CD4-positive, alpha-beta T cell treated with Interleukin-6 at 100 ng/mL for 8 hours (primary cell): ENCODE measurements around the gene MASP1.
"Not testable (repeated sequence)": the region's sequence is repeated elsewhere in the genome, so short reads cannot be mapped to it uniquely, and the experiment has no call there.

Experiments
- DNase-seq: peaks from one replicate; pipeline ENCODE4 v3.0.0-alpha.2; 2020; ENCODE audit warnings: mixed read lengths, low spot score

MASP1 gene

DNA sequence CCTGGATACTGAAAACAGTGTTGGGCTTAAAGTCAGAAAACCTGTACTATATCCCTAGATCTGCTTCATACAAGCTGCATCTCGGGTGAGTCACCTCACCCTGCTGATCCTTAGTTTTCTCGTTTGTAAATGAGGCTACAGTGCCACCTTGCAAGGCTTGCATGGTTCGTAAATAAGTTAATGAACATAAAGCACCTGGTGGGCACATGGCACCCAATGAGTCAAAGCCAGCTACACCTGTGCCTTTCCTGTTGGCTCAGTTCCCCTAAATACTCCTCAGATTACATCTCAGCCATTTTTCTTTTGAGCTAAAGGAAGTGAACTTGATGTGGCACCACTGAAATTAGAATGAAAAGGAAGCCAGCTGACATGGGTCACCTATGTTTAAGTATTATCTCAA, 67.7 kb downstream of the MASP1 start:
- no peak for DNase-seq

- no peak for DNase-seq
Measured at GRCh38 chr3:187222801-187223200, 68.7 kb downstream of the MASP1 start.

DNA sequence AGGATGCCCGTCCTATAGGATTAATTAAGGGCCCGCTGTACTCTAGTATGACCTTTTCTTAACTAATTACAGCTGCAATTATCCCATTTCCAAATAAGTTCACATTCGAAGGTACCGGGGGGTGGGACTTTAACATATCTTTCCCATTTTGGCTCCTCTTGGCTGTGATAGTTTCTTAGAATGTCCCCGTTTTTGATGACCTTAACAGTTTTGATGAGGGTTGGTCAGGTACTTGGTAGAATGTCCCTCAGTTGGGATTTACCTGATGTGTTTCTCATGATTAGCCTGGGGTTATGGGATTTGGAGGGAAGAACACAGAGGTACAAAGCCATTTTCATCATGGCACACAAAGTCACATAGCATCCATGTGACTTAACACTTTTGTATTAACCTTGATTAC, 76.1 kb downstream of the MASP1 start:
- DNase-seq, result no peak

- no peak for DNase-seq
Measured at GRCh38 chr3:187213616-187214015, 77.9 kb downstream of the MASP1 start.

GRCh38 chr3:187212705-187213104, 78.8 kb downstream of the MASP1 start:
- no peak for DNase-seq

GRCh38 chr3:187212196-187212545, 79.4 kb downstream of the MASP1 start:
- no peak for DNase-seq

- DNase-seq, result no peak
Measured at GRCh38 chr3:187211532-187212195, 79.9 kb downstream of the MASP1 start.

- DNase-seq, result no peak
Measured at GRCh38 chr3:187210545-187211327, 80.8 kb downstream of the MASP1 start.

GRCh38 chr3:187210091-187210490, 81.4 kb downstream of the MASP1 start:
- no peak for DNase-seq

GRCh38 chr3:187209491-187209890, 82.0 kb downstream of the MASP1 start:
- no peak for DNase-seq

GRCh38 chr3:187208159-187208558, 83.4 kb downstream of the MASP1 start:
- no peak for DNase-seq

GRCh38 chr3:187207624-187208023, 83.9 kb downstream of the MASP1 start:
- no peak for DNase-seq

GRCh38 chr3:187207062-187207461, 84.5 kb downstream of the MASP1 start:
- DNase-seq, result no peak

GRCh38 chr3:187205683-187206082, 85.9 kb downstream of the MASP1 start:
- no peak for DNase-seq

GRCh38 chr3:187199463-187200050, 92.0 kb downstream of the MASP1 start:
- DNase-seq, result not testable (repeated sequence)

- no peak for DNase-seq
Measured at GRCh38 chr3:187198490-187198889, 93.0 kb downstream of the MASP1 start.

DNA sequence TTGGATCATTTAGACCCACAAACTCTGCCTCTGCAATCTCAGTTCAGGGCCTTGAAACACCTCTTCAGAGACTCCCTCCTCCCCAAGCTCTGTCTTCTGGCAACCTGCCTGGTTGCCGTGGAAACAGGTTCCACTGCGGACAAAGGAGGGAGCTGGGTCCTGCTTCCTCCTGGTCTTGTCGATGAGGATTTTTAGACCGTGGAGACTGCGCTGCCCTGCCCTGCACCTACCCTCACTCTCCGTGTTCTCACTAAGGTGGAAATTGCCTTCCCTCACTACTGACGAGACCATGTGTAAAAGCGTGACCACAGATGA, 94.2 kb downstream of the MASP1 start, which contains the start of gene RTP1:
TSS of gene RTP1 (plus strand) at position 152 of the 315 bp plus-strand sequence. CDS start at position 182, 30 bp downstream.
- no peak for DNase-seq

DNA sequence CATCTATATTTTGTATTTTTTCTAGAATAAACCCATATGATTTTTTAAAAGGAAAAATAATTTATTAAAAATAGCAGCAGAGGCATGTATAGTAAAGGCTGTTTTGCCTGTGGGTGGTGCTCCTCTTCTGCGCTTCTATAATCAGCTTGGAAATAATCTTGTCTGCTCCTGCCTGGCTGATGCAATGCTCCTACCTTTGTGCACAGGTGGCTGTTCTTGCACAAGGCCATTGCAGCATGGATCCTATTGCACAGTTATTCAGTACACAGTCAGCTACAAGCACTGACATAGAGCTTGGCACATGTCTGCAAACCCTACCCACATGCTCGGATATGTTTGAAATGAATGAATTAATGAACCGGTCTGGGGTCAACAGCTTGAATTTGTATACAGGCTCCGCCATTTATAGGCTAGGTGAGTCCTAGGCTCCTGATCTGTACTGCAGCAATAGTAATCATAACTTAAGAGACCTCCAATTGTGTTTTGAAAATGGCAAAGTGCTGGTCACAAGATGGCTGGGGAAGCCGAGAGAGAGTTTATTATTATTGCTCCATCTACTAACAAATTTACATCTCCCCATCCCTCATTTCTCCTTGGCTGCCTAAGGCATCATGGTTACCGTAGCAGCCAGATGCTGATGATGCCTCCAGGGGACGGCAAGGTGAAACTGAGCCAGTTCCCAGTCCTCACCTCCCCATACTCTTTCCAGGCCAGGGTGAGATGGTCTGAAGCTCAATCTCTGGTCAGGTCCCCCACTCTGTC, 94.8 kb downstream of the MASP1 start:
- DNase-seq, result no peak

DNA sequence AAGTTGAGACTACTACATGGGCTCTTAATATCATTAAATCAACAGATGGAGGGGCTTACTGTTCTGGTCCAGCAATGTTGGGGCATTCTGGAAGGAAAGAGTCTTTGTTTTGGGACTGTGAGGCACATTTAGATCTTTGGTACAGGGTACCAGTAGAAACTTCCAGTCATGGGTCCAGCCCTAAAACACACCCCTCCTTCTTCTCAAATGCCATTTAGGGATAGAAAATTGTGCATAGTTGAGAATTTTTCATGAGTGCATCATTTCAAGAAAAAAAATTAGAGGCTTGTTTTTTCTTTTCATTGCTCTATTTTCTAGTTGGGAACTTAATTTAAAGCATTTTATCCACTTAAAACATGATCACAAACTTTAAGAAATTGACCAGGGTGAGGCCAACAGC, 98.4 kb downstream of the MASP1 start:
- no peak for DNase-seq

DNA sequence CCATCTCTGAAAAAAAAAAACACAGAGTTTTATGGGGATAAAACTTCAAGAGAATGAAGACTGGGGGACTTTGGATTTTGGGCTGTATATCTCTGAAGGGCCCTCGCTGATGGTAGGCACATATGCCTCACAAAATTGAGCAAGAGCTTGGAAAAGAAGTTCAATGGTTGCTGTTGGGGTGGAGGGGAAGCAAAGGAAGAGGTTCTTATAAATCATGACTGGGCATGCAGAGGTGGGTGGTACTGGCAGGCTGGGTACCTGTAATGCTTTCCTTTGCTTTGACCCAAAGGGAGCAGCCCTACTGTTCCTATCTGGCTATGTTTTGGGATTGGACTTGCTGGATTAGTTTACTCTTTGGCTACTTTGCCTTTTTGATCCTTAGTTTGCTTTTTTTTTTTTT, 100.3 kb downstream of the MASP1 start:
- DNase-seq, result no peak

DNA sequence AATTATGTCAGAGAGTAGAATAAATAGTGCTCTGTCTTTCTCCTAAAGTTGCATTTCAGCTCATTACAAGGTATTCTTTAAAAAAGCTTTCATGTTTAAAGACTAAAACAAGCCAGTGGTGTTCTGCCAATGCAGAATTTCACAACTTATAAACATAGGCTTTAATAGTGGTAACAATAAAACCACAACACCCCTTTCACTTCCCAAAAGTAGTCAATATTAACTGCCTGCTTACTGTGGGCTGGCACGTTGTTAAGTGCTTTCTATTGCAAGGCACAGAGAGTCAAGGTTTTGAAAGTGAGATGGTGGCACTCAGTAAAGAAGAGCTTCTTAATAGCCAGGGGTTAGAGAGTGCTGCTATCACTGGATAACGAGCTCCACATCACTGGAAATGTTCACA, 102.6 kb downstream of the MASP1 start:
- DNase-seq, result no peak

- no peak for DNase-seq
Measured at GRCh38 chr3:187186801-187187421, 104.6 kb downstream of the MASP1 start.
